CD8-positive, alpha-beta memory T cell (primary cell): ENCODE measurements around the gene KIF6. TPM values are rescaled to one million over a fixed set of nuclear protein-coding genes. Genes with fewer than 3 reads are reported as not detected.
A peak's percentile ranks its signal among the peaks of the same experiment; 100 is the strongest.
"Not testable (repeated sequence)": the region's sequence is repeated elsewhere in the genome, so short reads cannot be mapped to it uniquely, and the experiment has no call there.

Source experiments
- CTCF ChIA-PET: fragments of 350-600 bp; sonication (Branson Sonifier 250); formaldehyde crosslinking; loops from one replicate; lab custom pipeline; 2021; ENCODE audit warnings: antibody characterized with exemption; lab: Charles Lee
- POLR2A ChIA-PET: fragments of 350-600 bp; sonication (Branson Sonifier 250); formaldehyde crosslinking; loops from one replicate; lab custom pipeline; 2021; ENCODE audit warnings: antibody characterized with exemption; lab: Charles Lee
- DNase-seq, 5 donors: peaks; one replicate each; pipeline versions ENCODE4 v3.0.0 to v3.0.0-alpha.2; 2020 to 2022; ENCODE audit warnings: mixed read lengths in 1 of 5
- H3K27ac ChIP-seq: one replicate; pipeline ENCODE4 v1.7.0; 2013; ENCODE audit warnings: low read depth, mild to moderate bottlenecking, low read length, moderate library complexity
- H3K27me3 ChIP-seq: 2 replicates; pipeline ENCODE4 v1.7.0; 2013; ENCODE audit warnings: low read length, mild to moderate bottlenecking; ENCODE audit not compliant: insufficient read depth, poor library complexity, severe bottlenecking
- H3K36me3 ChIP-seq: 2 replicates; pipeline ENCODE4 v1.7.0; 2013; ENCODE audit warnings: mild to moderate bottlenecking, low read length, moderate library complexity; ENCODE audit not compliant: insufficient read depth
- H3K4me1 ChIP-seq: 2 replicates; pipeline ENCODE4 v1.7.0; 2013; ENCODE audit warnings: mild to moderate bottlenecking, low read length, moderate library complexity; ENCODE audit not compliant: insufficient read depth
- H3K4me3 ChIP-seq: 2 replicates; pipeline ENCODE4 v1.7.0; 2013; ENCODE audit warnings: mild to moderate bottlenecking, low read length
- H3K9me3 ChIP-seq: 2 replicates; pipeline ENCODE4 v1.7.0; 2013; ENCODE audit warnings: mild to moderate bottlenecking, low read length
- H3K27ac Mint-ChIP-seq, 8 donors: one replicate each; pipeline ENCODE4 v1.8.0; 2020 to 2021; ENCODE audit warnings: mixed read lengths in 8 of 8, mild to moderate bottlenecking in 6 of 8, inconsistent platforms in 3 of 8, moderate library complexity in 3 of 8
- H3K27me3 Mint-ChIP-seq, 2 donors: one replicate each; pipeline ENCODE4 v1.8.0; 2020 to 2021; ENCODE audit warnings: mixed read lengths in 2 of 2, mild to moderate bottlenecking in 1 of 2, moderate library complexity in 1 of 2
- H3K36me3 Mint-ChIP-seq, 3 donors: one replicate each; pipeline ENCODE4 v1.8.0; 2020 to 2021; ENCODE audit warnings: mixed read lengths in 3 of 3, inconsistent platforms in 1 of 3, mild to moderate bottlenecking in 1 of 3
- H3K4me1 Mint-ChIP-seq, 3 donors: one replicate each; pipeline ENCODE4 v1.8.0; 2020 to 2021; ENCODE audit warnings: mixed read lengths in 3 of 3, inconsistent platforms in 1 of 3, mild to moderate bottlenecking in 1 of 3
- H3K4me3 Mint-ChIP-seq, 7 donors: one replicate each; pipeline ENCODE4 v1.8.0; 2020 to 2021; ENCODE audit warnings: mixed read lengths in 7 of 7, mild to moderate bottlenecking in 6 of 7, moderate library complexity in 4 of 7, inconsistent platforms in 2 of 7
- H3K9me3 Mint-ChIP-seq, 5 donors: one replicate each; pipeline ENCODE4 v1.8.0; 2020 to 2022; ENCODE audit warnings: mixed read lengths in 5 of 5, mild to moderate bottlenecking in 3 of 5, moderate library complexity in 2 of 5, inconsistent platforms in 1 of 5
- polyA plus RNA-seq: library from polyadenylated mRNA; unstranded; fragments of 300-500 nt; fragmentation: Illumina TruSeq; gene quantifications from one replicate; pipeline ENCODE4 v1.2.3, GENCODE V29; 2021
- total RNA-seq, 2 experiments: library from RNA; stranded (reverse); gene quantifications; one replicate each; pipeline ENCODE4 v1.2.3, GENCODE V29; 2021

KIF6 gene
- total and polyA plus RNA-seq, 3 experiments from 2014 or later, result 0.22 TPM; not detected in 1

- H3K27ac Mint-ChIP-seq, result peak overlapping the region in 1 of 8 donors; percentile 64
Observed at GRCh38 chr6:39518221-39518620, 207.0 kb downstream of the KIF6 start.

GRCh38 chr6:39517756-39518155 lies 207.5 kb downstream of the KIF6 start:
- no peaks in the 10 kb centered on the region for H3K4me1 Mint-ChIP-seq
- Histone ChIP-seq H3K27ac (no peak overlapping the region), H3K9me3 (no peaks in the 10 kb centered on the region), H3K4me1 (no peaks in the 10 kb centered on the region), H3K4me3 (no peak overlapping the region), H3K27me3 (no peaks in the 10 kb centered on the region), H3K36me3 (no peaks in the 10 kb centered on the region)
- ChIA-PET CTCF (no interaction called here), POLR2A (no interaction called here)
- peaks cover 3 to 13% of the 10 kb centered on the region in 2 donors for H3K27me3 Mint-ChIP-seq
- no peaks in the 10 kb centered on the region for H3K36me3 Mint-ChIP-seq
- H3K27ac Mint-ChIP-seq, result no peak overlapping the region
- H3K9me3 Mint-ChIP-seq, result no peaks in the 10 kb centered on the region
- no peak for DNase-seq
- H3K4me3 Mint-ChIP-seq, result no peak overlapping the region

More at GRCh38 chr6:39518221-39518620, 207.0 kb downstream of the KIF6 start:
- Histone ChIP-seq H3K4me3 (no peak overlapping the region), H3K27me3 (no peaks in the 10 kb centered on the region), H3K9me3 (no peaks in the 10 kb centered on the region), H3K27ac (no peak overlapping the region), H3K4me1 (no peaks in the 10 kb centered on the region), H3K36me3 (no peaks in the 10 kb centered on the region)
- Mint-ChIP-seq H3K4me1 (no peaks in the 10 kb centered on the region), H3K27me3 (peaks cover 3 to 13% of the 10 kb centered on the region in 2 donors), H3K36me3 (no peaks in the 10 kb centered on the region), H3K9me3 (no peaks in the 10 kb centered on the region), H3K4me3 (no peak overlapping the region)
- ChIA-PET POLR2A (no interaction called here), CTCF (no interaction called here)
- no peak for DNase-seq

- no peak overlapping the region for H3K4me3 ChIP-seq
- no peaks in the 10 kb centered on the region for H3K36me3 ChIP-seq
- H3K27me3 ChIP-seq, result no peaks in the 10 kb centered on the region
- Mint-ChIP-seq H3K9me3 (peaks cover 0 to 2% (median 0%) of the 10 kb centered on the region in 5 donors), H3K27ac (no peak overlapping the region), H3K27me3 (peaks cover 4 to 13% of the 10 kb centered on the region in 2 donors), H3K4me3 (no peak overlapping the region), H3K4me1 (no peaks in the 10 kb centered on the region), H3K36me3 (no peaks in the 10 kb centered on the region)
- no peaks in the 10 kb centered on the region for H3K4me1 ChIP-seq
- no peaks in the 10 kb centered on the region for H3K9me3 ChIP-seq
- POLR2A ChIA-PET, result no interaction called here
- CTCF ChIA-PET, result no interaction called here
- no peak overlapping the region for H3K27ac ChIP-seq
- DNase-seq, result no peak
Observed at GRCh38 chr6:39516471-39516870, 208.7 kb downstream of the KIF6 start.

GRCh38 chr6:39515471-39515870 lies 209.7 kb downstream of the KIF6 start:
- no peaks in the 10 kb centered on the region for H3K36me3 Mint-ChIP-seq
- Histone ChIP-seq H3K4me3 (no peak overlapping the region), H3K27me3 (no peaks in the 10 kb centered on the region), H3K36me3 (no peaks in the 10 kb centered on the region), H3K27ac (no peak overlapping the region), H3K9me3 (no peaks in the 10 kb centered on the region), H3K4me1 (no peaks in the 10 kb centered on the region)
- H3K4me1 Mint-ChIP-seq, result no peaks in the 10 kb centered on the region
- peaks cover 0 to 2% (median 0%) of the 10 kb centered on the region in 5 donors for H3K9me3 Mint-ChIP-seq
- peaks cover 4 to 13% of the 10 kb centered on the region in 2 donors for H3K27me3 Mint-ChIP-seq
- H3K27ac Mint-ChIP-seq, result no peak overlapping the region
- no peak for DNase-seq
- ChIA-PET CTCF (no interaction called here), POLR2A (no interaction called here)
- H3K4me3 Mint-ChIP-seq, result no peak overlapping the region

- no peaks in the 10 kb centered on the region for H3K27me3 ChIP-seq
- no peaks in the 10 kb centered on the region for H3K36me3 ChIP-seq
- no peaks in the 10 kb centered on the region for H3K9me3 ChIP-seq
- Mint-ChIP-seq H3K36me3 (no peaks in the 10 kb centered on the region), H3K4me3 (no peak overlapping the region), H3K9me3 (peaks cover 0 to 4% (median 0%) of the 10 kb centered on the region in 5 donors), H3K27ac (no peak overlapping the region), H3K4me1 (no peaks in the 10 kb centered on the region), H3K27me3 (peaks cover 4 to 13% of the 10 kb centered on the region in 2 donors)
- no peaks in the 10 kb centered on the region for H3K4me1 ChIP-seq
- ChIA-PET CTCF (no interaction called here), POLR2A (no interaction called here)
- no peak overlapping the region for H3K27ac ChIP-seq
- H3K4me3 ChIP-seq, result no peak overlapping the region
- no peak for DNase-seq
Observed at GRCh38 chr6:39515006-39515405, 210.2 kb downstream of the KIF6 start.

- H3K27ac Mint-ChIP-seq, CTCF ChIA-PET, H3K4me3 Mint-ChIP-seq, POLR2A ChIA-PET, H3K27me3 ChIP-seq, H3K36me3 Mint-ChIP-seq, H3K4me1 Mint-ChIP-seq, H3K27ac ChIP-seq, H3K27me3 Mint-ChIP-seq, DNase-seq, H3K36me3 ChIP-seq, H3K4me3 ChIP-seq, H3K9me3 Mint-ChIP-seq, H3K9me3 ChIP-seq, H3K4me1 ChIP-seq: not testable (repeated sequence)
Observed at GRCh38 chr6:39509831-39510230, 215.4 kb downstream of the KIF6 start.

- H3K4me1 ChIP-seq, result no peaks in the 10 kb centered on the region
- H3K4me3 Mint-ChIP-seq, result no peak overlapping the region
- POLR2A ChIA-PET, result no interaction called here
- H3K9me3 ChIP-seq, result no peaks in the 10 kb centered on the region
- no peak overlapping the region for H3K27ac Mint-ChIP-seq
- H3K9me3 Mint-ChIP-seq, result peaks cover 2 to 7% (median 5%) of the 10 kb centered on the region in 5 donors
- DNase-seq, result no peak
- no peak overlapping the region for H3K4me3 ChIP-seq
- CTCF ChIA-PET, result no interaction called here
- peaks cover 6 to 8% of the 10 kb centered on the region in 2 donors for H3K27me3 Mint-ChIP-seq
- H3K36me3 ChIP-seq, result no peaks in the 10 kb centered on the region
- H3K27ac ChIP-seq, result no peak overlapping the region
- no peaks in the 10 kb centered on the region for H3K4me1 Mint-ChIP-seq
- H3K36me3 Mint-ChIP-seq, result no peaks in the 10 kb centered on the region
- no peaks in the 10 kb centered on the region for H3K27me3 ChIP-seq
Observed at GRCh38 chr6:39508515-39508914, 216.7 kb downstream of the KIF6 start.

GRCh38 chr6:39507331-39507998 lies 217.7 kb downstream of the KIF6 start:
- H3K27me3 ChIP-seq, result no peaks in the 10 kb centered on the region
- Mint-ChIP-seq H3K27ac (no peak overlapping the region), H3K4me3 (no peak overlapping the region), H3K4me1 (no peaks in the 10 kb centered on the region), H3K9me3 (peaks cover 8 to 16% (median 14%) of the 10 kb centered on the region in 5 donors), H3K27me3 (peaks cover 6 to 10% of the 10 kb centered on the region in 2 donors), H3K36me3 (no peaks in the 10 kb centered on the region)
- ChIA-PET CTCF (no interaction called here), POLR2A (no interaction called here)
- H3K36me3 ChIP-seq, result no peaks in the 10 kb centered on the region
- no peak for DNase-seq
- no peak overlapping the region for H3K27ac ChIP-seq
- H3K9me3 ChIP-seq, result no peaks in the 10 kb centered on the region
- no peaks in the 10 kb centered on the region for H3K4me1 ChIP-seq
- H3K4me3 ChIP-seq, result no peak overlapping the region
